ENCODE data around the gene ANKRD13A. TPM values are rescaled to one million over a fixed set of nuclear protein-coding genes. Genes with fewer than 3 reads are reported as not detected.

Gene ANKRD13A
- total and polyA plus RNA-seq, 7 donors, result 6.8 to 16.3 (median 9.0) TPM

DNA sequence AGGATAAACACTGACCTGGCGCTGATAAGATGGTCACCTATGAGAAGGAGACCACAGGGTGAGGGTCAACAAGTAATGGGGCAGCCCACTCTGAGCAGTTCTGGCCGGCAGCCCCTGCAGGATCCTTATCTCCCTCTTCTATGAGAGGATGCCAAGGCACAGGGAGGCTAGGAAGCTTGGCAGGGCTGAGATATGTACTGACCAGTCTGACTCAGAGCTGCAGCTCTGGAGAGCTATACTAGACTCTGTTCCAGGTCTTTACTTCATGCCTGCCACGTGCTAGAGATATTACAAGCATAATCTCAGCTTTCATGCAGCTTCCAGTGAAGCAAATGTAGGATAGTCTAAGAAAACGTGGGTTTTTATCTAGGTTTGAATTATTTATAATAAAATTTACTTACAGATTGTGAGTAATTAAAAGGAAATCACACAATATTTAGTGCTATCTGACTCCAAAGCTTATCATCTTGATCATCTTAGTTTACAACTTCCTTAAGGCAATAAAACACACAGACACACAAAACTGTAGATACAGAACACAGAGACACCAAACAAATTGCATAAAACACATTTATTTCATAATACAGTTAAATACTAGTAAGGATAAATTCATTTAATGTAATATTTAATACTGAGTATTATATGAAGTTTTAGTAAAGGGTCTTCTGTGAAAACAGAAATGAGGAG lies 35.3 kb upstream of the ANKRD13A start:
- H3K4me3 ChIP-seq, result no peak overlapping the region
- TF ChIP-seq, protein P1, sequence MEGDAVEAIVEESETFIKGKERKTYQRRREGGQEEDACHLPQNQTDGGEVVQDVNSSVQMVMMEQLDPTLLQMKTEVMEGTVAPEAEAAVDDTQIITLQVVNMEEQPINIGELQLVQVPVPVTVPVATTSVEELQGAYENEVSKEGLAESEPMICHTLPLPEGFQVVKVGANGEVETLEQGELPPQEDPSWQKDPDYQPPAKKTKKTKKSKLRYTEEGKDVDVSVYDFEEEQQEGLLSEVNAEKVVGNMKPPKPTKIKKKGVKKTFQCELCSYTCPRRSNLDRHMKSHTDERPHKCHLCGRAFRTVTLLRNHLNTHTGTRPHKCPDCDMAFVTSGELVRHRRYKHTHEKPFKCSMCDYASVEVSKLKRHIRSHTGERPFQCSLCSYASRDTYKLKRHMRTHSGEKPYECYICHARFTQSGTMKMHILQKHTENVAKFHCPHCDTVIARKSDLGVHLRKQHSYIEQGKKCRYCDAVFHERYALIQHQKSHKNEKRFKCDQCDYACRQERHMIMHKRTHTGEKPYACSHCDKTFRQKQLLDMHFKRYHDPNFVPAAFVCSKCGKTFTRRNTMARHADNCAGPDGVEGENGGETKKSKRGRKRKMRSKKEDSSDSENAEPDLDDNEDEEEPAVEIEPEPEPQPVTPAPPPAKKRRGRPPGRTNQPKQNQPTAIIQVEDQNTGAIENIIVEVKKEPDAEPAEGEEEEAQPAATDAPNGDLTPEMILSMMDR (IDR thresholded peaks at IDR 0.05), result no peak
- DNase-seq, result peak; percentile 32 to 62

DNA sequence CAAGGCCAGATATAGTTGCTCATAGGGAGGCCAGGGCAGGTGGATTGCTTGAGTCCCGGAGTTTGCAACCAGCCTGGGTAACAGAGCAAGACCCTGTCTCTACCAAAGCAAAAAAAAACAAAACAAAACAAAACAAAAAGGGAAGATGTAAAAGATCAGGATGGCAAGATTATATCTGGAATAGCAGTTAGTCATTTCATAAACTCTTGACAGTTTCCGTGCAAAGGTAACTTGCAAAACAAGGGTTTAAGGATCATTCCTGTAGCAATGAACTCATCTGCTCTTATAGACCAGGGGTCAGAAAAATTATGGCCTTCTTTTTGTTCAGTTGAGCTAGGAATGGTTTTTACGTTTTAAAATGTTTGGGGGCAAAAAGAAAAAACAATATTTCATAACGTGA lies 32.7 kb upstream of the ANKRD13A start:
- TF ChIP-seq, protein P1 (IDR thresholded peaks at IDR 0.05), result no peak
- ATAC-seq (no peak), DNase-seq (no peak)
- no peaks in the 10 kb centered on the region for H3K9me3 ChIP-seq
- H3K36me3 ChIP-seq (ENCODE audit: insufficient read depth in 1 of 2, low read depth in 1 of 2), result peaks cover 6 to 85% of the 10 kb centered on the region in 2 donors
- intact Hi-C loops (cut with DNase I), result no loop called here
- WGBS, 3 donors, result 87 to 94% (median 92%) methylated on average over 4 of the region's 4 CpGs
- no peaks in the 10 kb centered on the region for H3K27me3 ChIP-seq (ENCODE audit: insufficient read depth in 3 of 3, low read length in 2 of 3)
- no peak overlapping the region for H3K27ac ChIP-seq
- peaks cover 10% of the 10 kb centered on the region for H3K4me1 ChIP-seq
- H3K4me3 ChIP-seq, result no peak overlapping the region

More for the DNA sequence above, 35.3 kb upstream of the ANKRD13A start:
- intact Hi-C loops (cut with DNase I), result no loop called here
- H3K27me3 ChIP-seq (ENCODE audit: insufficient read depth in 3 of 3, low read length in 2 of 3), result no peaks in the 10 kb centered on the region
- peak overlapping the region; percentile 73 for H3K27ac ChIP-seq
- H3K9me3 ChIP-seq, result no peaks in the 10 kb centered on the region
- H3K4me1 ChIP-seq, result peaks cover 10% of the 10 kb centered on the region
- peaks cover 0 to 85% of the 10 kb centered on the region in 2 donors for H3K36me3 ChIP-seq (ENCODE audit: insufficient read depth in 1 of 2, low read depth in 1 of 2)
- 41 to 49% (median 45%) methylated on average over 4 of the region's 4 CpGs for WGBS, 3 donors
- ATAC-seq, result peak; percentile 96 to 98 (median 98)

DNA sequence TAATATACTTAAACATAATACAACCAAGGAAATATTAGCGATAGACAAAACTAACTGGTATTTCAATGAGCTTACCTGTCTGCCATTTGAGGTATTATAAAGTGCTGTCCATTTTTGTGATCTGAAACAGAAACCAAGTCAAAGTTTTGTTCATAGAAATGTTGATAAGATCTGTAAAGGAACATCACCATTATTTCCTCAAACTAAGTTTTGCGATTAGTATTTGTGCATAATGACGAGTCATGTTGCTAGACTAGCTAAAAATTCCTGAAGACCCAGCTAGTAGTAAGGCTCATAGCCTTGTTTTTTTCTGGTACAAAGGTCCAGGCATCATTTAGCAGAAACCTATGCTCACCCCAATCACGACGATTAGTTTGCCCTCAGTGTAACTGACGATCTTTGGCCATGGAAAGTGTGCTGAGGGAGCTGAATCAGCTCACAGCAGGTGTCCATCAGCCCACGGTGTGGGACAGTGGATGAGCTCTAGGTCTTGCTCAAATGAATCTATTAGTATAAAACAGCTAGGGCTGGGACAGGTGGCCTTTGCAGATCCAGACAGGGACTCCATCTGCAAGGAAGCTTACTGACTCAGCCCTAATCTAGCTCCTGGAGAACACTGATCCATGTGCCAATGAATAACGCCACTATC lies 31.7 kb upstream of the ANKRD13A start:
- H3K4me3 ChIP-seq, result no peak overlapping the region
- TF ChIP-seq, protein P1 (IDR thresholded peaks at IDR 0.05), result no peak
- 67 to 78% (median 68%) methylated on average over 8 of the region's 8 CpGs for WGBS, 3 donors
- no peak for ATAC-seq
- no peak overlapping the region for H3K27ac ChIP-seq
- intact Hi-C loops (cut with DNase I), result no loop called here
- no peak for DNase-seq
- peaks cover 10% of the 10 kb centered on the region for H3K4me1 ChIP-seq
- H3K27me3 ChIP-seq (ENCODE audit: insufficient read depth in 3 of 3, low read length in 2 of 3), result no peaks in the 10 kb centered on the region
- peaks cover 6 to 86% of the 10 kb centered on the region in 2 donors for H3K36me3 ChIP-seq (ENCODE audit: insufficient read depth in 1 of 2, low read depth in 1 of 2)
- no peaks in the 10 kb centered on the region for H3K9me3 ChIP-seq

DNA sequence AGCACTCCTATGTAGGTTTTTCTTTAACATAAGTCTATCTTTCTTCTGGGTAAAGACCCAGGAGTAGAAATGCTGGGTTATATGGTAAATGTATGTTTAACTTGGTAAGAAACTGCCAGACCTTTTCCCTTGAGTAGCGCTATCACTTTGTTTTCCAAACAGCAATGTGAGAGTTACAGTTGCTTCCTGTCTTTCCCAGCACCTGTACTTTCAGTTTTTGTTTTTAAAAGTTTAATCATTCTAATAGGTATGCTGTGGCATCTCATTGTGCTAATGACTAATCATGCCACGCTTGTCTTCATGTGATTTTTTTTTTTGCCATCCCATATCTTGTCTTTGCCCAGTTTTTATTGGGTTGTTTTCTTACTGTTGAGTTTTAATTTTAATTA lies 31.2 kb upstream of the ANKRD13A start:
- WGBS, 3 donors, result 76 to 89% (median 79%) methylated on average over 2 of the region's 2 CpGs
- no peak for ATAC-seq
- H3K9me3 ChIP-seq, result no peaks in the 10 kb centered on the region
- intact Hi-C loops (cut with DNase I), result no loop called here
- H3K4me3 ChIP-seq, result no peak overlapping the region
- H3K4me1 ChIP-seq, result peaks cover 10% of the 10 kb centered on the region
- H3K27me3 ChIP-seq (ENCODE audit: insufficient read depth in 3 of 3, low read length in 2 of 3), result no peaks in the 10 kb centered on the region
- TF ChIP-seq, protein P1 (IDR thresholded peaks at IDR 0.05), result no peak
- H3K27ac ChIP-seq, result no peak overlapping the region
- H3K36me3 ChIP-seq (ENCODE audit: insufficient read depth in 1 of 2, low read depth in 1 of 2), result peaks cover 6 to 89% of the 10 kb centered on the region in 2 donors
- no peak for DNase-seq

Measured in psoas muscle (tissue), 8 donors.